GM21825 (cell line): Measurements from ENCODE around the gene CYSTM1.
"Not testable (repeated sequence)": the region's sequence is repeated elsewhere in the genome, so short reads cannot be mapped to it uniquely, and the experiment has no call there.

Experiments
- ATAC-seq: cut with Tn5 transposase; IDR thresholded peaks from one replicate; pipeline ENCODE4 v1.9.1; 2021; ENCODE audit warnings: mild to moderate bottlenecking, moderate library complexity; ENCODE audit not compliant: unreplicated experiment

CYSTM1 gene

DNA sequence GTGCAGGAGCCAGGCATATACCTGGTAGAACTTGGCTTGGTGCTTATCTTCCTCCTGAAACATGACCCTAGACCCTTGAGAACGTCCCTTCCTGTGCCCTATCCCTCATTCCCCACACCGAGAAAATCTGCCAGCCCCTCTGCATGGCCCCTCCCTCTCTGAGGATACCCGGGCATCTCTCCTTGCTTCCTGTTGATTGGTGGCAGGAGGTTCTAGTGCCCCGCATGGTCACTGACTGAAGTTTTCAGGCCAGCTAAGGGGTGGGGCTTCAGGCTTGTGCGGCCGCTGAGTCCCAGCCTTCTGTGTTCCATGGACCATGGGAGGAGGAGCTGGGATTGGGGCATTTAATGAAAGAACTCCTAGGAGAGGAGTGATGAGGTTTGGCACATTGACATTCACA is 26.5 kb upstream of the CYSTM1 start:
- ATAC-seq, result no peak

DNA sequence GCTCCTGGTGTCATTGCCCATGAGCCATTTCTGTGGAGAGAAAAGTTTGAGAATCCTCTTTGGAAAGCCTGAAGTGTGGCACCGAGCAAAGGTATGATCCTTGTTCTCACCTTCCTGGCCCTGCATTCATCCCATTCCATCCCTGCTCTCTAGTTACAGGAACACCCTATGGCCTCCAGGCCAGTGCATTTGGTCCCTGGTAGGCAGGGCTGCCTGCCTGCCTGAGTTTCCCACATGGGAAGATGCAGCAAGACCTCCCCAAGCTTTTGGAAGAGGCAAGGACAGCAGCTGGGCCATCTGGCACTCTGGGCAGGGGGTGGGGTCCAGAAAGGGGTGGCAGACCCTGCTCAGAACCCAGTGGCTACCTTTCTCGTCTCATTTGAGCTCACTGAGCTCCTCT is 24.8 kb upstream of the CYSTM1 start:
- no peak for ATAC-seq

DNA sequence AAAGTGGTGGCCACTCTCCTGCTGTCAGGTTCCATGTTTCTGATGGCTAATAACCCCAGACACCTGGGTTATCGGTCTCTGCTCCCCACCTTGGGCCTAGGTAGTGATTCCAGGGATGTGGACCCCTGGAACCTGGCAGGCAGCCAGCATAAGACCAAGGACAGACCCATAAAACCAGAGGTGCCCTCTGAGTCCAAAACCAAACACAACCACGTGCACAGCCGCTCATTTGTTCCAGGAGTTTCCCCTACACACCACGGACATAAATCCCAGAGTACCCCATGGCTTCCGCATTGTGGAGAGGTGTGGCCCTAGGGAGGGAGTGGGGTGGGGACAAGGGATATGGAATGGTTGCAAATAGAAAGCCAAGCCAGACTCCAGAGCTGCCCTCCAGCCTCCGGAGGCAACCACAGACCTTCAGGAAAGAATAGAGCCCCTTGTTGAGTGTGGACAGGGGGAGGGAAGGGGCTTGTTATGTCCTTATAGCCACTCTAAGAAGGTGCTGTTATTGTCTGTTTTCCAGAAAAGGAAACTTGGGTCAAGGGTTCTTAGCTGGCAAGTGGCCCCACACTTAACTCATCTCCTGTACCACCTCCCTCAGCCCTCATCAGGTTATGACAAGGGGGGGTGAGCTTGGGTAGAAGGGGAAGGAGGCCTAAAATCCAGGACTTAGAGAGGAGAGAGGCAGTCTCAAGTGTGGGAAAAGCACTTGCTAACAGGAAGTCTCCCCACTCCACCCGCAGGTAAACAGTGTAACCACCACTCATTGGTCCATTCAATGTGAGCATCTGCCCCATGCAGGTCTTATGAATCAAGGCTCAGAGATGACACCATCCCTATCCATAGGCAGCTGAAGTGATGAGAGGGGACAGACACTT is 23.6 kb upstream of the CYSTM1 start:
- ATAC-seq, result no peak

DNA sequence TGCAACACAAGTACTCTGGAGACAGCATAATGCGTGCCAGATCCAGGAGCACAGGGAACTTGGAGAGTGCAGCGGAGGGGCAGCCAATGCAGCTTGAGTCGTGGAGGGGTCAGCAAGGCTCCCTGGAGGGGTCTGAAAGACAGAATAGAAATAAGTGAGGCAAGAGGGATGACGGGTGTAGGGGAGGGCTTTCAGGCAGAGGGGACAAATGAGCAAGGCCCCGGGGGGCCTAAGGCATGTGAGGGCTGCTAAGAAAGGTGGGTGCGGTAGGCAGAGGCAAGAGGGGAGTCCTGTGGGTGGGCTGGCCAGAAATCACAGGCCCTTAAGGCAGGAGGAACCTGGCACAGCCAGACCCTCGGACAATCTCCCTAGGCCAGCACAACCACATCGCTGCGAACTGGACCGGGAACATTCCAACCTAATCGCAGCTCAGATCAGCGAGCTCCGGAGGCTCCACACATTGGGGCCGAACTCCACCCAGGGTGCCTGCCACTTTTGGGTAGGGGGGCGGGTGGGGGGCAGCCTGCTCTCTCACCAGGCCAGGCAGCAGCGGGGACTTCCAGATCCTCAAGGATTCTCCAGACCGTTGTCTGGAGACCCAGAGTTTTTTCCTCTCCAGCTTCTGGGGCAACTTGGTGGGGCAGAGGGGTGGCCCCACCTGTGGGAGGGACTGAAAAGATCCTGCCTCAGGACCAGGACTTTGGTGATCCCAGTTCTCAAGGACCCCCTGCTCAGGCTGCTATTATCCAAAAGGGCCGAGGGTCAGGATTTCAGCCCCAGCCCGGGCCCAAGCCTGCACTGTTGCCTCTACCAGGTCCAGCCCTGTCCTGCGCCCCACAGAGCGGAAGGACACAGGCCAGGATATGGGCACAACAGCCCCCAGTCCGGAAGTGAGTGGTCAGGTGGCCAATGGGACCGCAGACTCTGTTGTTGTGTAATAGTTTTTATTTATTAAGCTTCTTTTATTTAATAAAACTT is 22.7 kb upstream of the CYSTM1 start:
- ATAC-seq, result no peak

DNA sequence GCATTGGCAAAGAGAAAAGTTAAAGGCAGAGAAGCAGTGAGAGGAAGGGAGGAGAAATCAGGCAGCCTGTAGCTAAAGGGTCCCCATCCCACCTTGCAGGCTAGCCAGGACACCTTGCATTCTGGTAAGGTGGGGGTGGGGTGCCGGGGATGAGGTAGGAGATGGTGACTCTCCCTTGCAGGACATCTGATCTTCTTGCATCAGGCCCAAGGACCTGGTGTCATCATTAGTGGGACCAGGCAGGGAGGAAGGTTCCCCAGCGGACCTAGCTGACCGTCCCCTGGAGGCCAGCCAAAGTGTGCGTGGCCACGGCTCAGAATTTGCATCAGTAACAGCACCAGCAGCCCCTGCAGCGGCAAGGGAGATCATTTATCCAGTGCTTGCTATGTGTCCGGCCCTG is 21.7 kb upstream of the CYSTM1 start:
- ATAC-seq, result no peak

DNA sequence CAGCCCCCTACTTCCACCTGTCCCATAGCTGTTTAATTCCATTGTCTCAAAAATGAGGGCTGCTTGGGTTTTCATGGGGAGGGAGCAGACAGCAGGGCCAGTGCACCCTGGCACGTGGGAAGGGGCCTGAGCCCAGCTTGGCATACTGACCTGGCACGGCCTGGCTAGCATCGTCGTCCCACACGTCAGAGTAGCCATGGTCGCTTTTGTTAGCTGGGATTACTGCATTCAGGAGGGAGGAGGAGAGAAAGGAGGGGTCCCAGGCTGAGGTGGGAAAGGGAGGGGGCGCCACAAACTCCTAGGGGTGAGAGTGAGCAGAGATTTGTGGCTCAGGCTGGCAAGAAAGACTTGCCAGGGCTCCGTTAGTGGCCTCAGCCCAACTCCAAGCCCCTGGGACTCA is 21.1 kb upstream of the CYSTM1 start:
- ATAC-seq, result no peak

DNA sequence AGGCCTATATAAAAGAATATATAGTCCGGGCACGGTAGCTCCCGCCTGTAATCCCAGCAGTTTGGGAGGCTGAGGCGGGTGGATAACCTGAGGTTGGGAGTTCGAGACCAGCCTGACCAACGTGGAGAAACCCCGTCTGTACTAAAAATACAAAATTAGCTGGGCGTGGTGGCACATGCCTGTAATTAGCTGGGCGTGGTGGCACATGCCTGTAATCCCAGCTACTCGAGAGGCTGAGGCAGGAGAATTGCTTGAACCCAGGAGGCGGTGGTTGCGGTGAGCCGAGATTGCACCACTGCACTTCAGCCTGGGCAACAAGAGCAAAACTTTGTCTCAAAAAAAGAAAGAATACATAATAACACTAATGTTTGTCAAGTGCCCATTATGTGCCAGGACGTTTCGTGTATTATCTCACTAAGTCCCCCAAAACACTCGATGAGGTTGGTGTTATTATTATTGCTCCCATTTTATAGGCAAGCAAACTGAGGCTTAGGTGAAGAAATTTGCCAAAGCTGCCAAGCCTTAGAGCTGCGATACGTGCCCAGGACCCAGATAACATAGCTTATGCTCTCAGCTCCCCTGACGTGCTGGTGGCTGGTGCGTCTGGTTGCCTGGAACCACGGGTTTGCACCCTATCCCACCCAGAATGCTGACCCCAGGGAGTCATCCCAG is 20.1 kb upstream of the CYSTM1 start:
- ATAC-seq, result not testable (repeated sequence)

DNA sequence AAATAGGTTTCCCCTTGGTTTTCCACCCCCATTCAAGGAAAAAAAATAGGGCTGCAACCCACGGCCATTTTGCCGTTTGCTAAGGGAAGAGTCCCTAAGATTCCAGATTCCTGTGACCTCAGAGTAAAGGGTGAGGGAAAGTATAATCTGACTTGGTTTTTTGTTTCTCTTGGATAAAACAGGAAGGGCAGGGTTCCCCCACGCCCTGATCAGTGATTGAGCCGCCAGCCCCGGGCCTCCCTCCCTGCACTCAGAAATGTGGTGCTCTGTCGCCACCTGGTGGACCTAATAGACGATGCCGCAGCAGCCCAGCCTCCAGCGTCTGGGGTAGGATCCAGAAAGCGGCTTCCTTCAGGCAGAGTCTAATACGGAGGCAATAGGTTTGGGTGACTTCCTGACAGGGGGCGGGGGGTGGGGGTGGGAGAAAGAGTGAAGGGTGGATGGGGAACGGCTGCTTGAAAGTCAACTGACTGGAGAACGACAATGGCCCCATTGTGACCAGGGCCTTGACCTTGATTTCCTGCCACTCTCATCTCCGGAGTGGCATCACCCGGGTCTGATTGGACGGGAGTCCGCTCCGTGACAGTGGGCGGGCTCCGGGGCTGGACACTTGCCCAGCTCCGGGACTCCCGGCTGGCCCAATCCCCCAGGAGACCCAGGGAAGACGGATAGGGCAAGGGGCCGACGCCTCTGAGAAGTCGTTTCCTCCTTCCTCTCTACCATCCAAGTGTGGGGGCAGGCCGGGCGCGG is 17.8 kb upstream of the CYSTM1 start:
- peak; percentile 92 for ATAC-seq

DNA sequence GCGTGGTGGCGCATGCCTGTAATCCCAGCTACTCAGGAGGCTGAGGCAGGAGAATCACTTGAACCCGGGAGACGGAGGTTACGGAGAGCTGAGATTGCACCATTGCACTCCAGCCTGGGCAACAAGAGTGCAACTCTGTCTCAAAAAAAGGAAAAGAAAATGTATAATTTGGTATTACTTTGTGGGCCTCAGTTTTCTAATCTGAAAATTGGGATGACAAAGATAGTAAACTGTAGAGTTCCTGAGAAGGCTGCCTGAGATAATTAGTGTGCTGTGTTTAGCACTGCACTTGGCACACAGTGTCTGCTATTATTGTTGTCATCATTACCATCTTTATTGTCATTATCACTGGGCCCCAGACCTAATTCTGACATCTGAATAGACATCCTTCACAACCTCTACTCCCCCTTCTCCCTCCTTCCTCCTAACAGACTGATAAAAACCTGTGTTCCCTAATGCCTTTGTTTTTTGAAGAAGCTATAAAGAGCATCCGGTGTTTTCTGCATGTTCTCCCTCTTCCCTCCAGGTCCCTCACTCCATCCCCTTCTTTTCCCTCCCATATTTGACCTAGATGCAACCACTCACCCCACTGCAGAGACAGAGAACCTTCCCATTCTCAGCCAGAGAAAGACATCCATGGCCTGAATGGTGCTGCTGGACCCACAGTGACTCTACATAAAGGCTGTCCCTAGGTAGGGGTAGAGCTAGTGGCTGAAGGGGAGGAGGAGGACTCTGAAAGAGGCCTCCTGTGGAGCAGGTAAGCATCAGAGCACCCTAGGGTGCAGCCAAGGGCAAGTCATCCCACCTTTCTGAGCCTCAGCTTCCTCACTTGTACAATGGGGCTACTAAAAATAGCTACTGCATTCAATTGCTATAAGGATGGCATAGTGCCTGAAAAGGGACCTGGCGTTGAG is 15.7 kb upstream of the CYSTM1 start:
- ATAC-seq, result no peak

DNA sequence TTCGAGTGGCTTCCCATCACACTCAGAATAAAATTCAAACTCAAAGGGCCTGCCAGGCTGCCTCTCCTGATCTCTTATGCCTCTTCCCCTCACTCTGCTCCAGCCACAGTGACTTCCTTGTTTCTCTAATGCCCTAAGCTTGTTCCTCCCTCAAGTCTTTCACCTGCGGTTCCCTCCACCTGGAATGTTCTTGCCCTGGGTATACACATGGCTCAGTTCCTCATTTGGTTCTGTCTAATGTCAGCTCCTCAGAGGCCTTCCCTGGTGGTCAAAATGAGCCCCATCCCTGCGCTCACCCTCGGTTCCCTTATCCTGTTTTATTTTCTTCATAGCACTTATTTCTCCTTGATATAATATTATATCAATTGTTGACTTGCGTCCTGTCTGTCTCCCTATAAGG is 12.7 kb upstream of the CYSTM1 start:
- no peak for ATAC-seq

DNA sequence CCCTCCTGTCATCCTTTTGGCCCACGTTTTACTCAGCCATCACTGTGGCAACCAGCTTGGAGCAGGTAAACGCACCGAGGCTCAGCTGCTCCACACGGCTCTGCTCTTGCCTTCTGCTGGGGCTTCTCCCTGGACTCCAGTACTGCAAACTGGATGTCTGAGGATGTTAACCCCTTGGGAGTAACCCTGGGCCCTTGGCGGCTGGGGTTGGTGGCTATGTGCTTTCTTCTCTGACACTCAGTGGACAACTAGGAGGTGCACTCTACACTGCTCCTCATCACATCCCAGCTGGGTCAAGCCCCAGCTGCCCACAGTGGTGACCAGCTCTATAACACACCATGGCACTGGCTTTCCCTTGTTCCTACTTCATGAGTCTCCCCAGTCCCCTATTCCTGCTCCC is 12.2 kb upstream of the CYSTM1 start:
- ATAC-seq, result no peak

DNA sequence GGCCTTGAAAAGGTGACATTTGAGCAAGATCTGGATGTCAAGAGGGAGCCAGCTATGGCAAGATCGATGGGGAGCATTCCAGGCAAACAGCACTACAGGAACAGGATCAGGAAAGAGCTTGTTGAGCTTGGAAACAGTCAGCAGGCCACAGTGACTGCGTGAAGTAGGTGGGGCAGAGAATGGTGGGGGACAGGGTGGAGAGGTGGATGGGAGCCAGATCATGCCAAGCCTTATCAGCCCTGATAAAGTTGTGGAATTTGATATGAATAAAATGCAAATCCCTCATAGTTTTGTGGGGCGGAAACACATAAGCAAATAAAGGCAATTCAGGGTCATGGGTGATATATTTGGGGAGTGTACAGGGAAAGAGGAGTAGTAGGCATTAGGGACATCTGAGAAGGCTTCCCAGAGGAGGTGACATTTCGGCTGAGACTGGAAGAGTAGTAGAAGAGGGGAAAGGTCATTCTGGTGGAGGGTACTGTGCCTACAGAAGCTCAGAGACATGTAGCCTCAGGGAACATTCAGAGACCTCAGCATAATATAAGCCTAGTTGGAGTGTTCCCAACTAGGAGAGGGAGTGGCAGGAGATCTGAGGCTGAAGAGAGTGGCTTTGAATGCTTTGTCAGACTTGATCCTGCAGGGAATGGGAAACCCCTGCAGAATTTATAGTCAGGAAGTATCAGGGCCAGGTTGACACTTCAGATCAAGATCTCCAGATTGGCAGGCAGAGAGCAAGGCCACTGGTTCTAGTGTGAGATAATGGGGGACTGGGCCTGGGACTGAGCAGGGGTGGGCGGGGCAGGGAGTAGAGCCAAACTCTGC is 9.7 kb upstream of the CYSTM1 start:
- no peak for ATAC-seq

DNA sequence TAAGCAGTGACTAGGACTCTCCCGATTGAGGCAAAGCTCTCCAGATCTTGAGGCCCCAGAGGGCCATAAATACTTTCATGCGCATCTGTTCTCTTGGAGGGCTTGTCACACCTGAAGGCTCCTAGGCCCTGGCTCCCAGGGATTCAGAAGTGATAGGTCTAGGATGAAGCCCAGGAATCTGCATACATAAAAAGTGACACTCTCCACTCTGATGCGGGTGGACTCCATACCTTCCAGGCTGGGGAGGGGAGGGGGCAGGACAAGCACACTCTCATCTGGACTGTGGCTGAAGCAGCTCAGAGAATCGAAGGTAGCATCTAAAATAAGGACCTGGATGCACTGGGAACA is 9.1 kb upstream of the CYSTM1 start:
- no peak for ATAC-seq

DNA sequence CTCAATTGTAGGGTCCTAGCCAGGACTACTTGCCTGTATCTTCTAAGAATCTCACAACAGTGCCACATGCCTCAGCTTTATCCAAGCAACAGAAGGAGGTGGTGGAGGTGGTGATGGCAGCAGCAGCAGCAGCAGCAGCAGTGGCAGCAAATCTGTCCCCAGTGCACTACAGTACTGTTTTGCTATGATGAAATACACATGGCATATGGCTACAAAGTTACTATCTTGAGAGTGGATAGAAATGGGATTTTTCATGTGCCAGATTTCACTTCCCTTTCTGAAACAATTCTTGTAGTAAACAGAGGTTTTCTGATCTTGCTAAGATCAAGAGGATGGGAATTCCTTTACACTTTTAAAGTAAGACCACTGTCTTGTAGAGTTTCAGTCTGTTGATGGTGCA is 8.1 kb upstream of the CYSTM1 start:
- no peak for ATAC-seq

DNA sequence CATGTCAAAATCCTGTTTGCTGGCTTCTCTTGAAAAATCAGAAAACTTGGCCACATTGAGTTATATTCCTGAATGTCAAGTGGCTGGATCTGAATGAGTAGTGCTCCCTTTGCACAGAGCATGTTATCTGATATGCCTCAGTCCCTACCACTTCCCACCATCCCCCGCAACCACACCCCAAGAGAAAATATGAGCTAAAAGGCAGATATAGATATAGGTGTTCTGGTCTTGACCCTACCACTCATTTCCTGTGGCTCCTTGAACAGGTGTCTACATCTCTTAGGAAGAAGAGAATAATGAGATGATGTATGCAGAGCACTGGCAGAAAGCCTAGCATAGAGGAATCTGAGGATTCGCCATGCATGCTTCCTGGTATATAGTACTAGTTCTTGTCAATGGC is 6.6 kb upstream of the CYSTM1 start:
- ATAC-seq, result no peak

DNA sequence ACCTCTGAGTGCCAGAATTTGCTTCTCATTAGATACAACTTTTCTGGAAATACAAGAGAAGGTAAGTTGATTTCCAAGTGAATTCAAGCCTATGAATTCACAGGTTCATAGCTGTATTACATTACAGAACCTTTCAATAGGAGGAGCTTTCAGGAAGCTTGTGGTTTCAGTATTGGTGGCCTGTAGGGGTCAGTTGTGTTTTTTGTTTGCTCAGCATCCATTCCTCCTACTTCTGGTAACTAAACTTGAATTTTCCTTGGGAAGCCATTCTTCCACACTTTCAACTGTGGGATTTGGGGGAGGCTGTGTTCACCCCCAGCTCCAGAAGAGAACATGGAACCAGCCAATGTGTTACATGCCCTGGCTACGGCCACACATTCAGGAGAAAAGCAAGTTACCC is 5.6 kb upstream of the CYSTM1 start:
- ATAC-seq, result no peak

DNA sequence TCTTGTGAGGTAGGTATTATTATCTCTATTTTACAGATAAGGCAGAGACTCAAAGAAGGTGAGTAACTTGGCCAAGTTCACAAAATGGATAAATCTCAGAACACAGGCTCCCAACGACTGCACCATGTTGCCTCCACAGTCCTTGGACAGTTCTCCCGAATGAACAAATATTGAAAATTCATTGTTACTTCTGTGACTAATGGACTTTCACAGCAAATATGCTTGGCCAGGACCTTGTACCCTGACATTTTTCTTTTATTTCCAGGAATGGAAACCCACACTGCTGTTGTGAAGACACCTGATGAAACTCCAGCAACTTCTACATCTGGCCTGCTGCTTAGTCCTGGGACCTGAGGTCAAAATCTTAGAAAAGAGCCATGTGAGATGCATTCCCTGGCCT is 2.5 kb upstream of the CYSTM1 start:
- no peak for ATAC-seq

DNA sequence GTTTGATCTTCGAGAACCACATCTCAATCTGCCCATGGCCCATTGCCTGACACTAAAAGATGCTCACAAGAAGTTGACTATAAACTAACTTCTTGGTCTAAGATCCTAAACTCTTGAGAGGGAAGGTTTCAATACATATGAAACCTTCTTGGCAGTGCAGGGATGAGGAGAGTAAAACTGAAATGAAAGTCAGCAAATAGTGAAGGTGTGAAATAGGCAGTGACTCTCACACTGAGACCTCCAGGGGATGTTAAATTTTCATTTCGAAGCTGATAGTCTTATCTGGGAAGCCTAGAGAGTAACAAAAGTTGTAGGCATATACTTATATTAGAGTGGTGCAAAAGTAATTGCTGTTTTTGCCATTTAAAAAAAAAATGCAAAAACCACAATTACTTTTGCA is 974 bp upstream of the CYSTM1 start:
- ATAC-seq, result no peak
